ENCODE results near the gene SNTG2.
A peak's percentile ranks its signal among the peaks of the same experiment; 100 is the strongest.

Gene SNTG2

GRCh38 chr2:949384-950079 lies 1.1 kb upstream of the SNTG2 start:
- no peak overlapping the region for H3K27ac Mint-ChIP-seq
- peak overlapping the region; percentile 52 to 61 for H3K4me3 Mint-ChIP-seq
- H3K9me3 Mint-ChIP-seq = peaks cover 0 to 2% of the 10 kb centered on the region in 2 donors
- no peaks in the 10 kb centered on the region for H3K36me3 Mint-ChIP-seq (ENCODE audit: insufficient read depth)
- DNase-seq (no peak), ATAC-seq (replicated peaks) (no peak)
- peaks cover 6 to 11% of the 10 kb centered on the region in 2 donors for H3K4me1 Mint-ChIP-seq (ENCODE audit: low read depth in 2 of 2)
- H3K27me3 Mint-ChIP-seq = peaks cover 14 to 58% of the 10 kb centered on the region in 2 donors

- DNase-seq (no peak), ATAC-seq (replicated peaks) (no peak)
- Mint-ChIP-seq H3K4me3 (peak overlapping the region; percentile 63 to 71), H3K36me3 (ENCODE audit: insufficient read depth) (no peaks in the 10 kb centered on the region), H3K27me3 (peaks cover 14 to 54% of the 10 kb centered on the region in 2 donors), H3K27ac (no peak overlapping the region), H3K4me1 (ENCODE audit: low read depth in 2 of 2) (peaks cover 2 to 4% of the 10 kb centered on the region in 2 donors), H3K9me3 (no peaks in the 10 kb centered on the region)
Measured at GRCh38 chr2:951224-952006, 766 bp downstream of the SNTG2 start.

DNA sequence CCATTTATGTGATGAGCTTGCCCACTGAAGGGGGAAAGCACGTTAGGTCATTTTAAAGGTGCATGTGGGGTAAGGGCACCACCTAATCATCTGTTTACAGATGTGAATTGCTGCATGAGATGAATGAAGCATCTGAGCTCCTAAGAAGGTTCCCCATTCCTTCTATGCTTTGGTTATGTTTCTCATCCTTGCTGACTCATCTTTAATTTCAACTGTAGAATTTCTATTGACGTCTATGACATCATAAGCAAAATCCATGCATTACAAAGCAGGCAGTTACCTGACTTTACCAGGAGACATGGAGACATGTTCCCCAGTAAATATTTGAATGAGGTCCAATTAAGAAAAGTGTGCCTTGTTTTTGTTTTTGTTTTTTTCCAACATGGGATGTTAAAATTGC lies 2.8 kb downstream of the SNTG2 start:
- DNase-seq (no peak), ATAC-seq (replicated peaks) (no peak)
- Mint-ChIP-seq H3K27me3 (peaks cover 21 to 64% of the 10 kb centered on the region in 2 donors), H3K27ac (no peak overlapping the region), H3K9me3 (no peaks in the 10 kb centered on the region), H3K36me3 (ENCODE audit: insufficient read depth) (no peaks in the 10 kb centered on the region), H3K4me3 (no peak overlapping the region), H3K4me1 (ENCODE audit: low read depth in 2 of 2) (no peaks in the 10 kb centered on the region)

DNA sequence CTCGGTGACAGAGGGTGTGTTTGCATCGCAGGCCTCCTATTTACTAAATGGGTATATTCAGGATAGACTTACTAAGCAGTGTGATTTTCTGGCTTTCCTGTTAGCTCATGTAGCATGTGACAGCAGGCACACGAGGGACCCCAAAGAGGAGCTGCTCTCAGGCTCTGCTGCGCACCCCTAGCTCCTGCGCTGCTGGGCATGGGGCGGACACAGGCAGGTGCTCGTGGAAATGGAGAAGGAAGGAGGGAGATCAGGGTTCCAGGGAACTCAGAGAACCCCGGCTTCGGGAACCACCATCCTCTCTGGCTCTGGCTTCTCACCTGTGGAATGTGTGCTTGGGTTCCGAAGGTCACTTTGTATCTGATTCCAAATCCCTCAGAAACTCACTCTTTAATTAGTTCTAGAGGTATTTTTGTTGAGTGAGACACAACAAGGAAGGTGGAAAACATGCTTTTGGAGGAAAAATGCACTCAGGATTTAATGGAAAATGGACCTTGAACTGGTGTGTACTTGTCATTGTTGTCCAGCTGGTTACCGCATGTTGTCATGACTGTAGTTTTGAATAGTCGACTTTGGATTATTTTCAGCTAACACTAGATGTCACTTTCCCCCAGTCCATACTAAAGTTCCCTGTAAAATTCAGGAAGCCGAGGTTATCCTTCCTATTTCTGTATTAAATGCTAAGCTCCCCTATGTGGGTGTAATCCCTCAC lies 3.5 kb downstream of the SNTG2 start:
- no peak for ATAC-seq (replicated peaks)
- no peak overlapping the region for H3K4me3 Mint-ChIP-seq
- no peaks in the 10 kb centered on the region for H3K36me3 Mint-ChIP-seq (ENCODE audit: insufficient read depth)
- no peaks in the 10 kb centered on the region for H3K4me1 Mint-ChIP-seq (ENCODE audit: low read depth in 2 of 2)
- no peak overlapping the region for H3K27ac Mint-ChIP-seq
- H3K9me3 Mint-ChIP-seq = no peaks in the 10 kb centered on the region
- peaks cover 22 to 64% of the 10 kb centered on the region in 2 donors for H3K27me3 Mint-ChIP-seq
- no peak for DNase-seq

DNA sequence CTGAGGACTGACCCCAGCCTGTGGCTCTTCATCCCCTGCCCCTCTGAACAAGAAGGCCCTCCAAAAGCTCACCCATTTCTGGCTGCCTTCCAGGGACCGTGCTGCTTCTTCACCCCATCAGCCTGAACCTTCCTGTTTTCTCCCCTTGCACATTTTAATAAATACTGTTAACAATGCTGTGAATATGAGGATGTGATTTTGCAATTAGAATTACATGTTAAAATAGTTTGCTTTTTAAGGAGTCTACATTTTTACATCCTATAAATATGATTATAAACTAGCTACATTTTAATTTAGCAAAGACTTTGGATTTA lies 4.0 kb downstream of the SNTG2 start:
- H3K27ac Mint-ChIP-seq = no peak overlapping the region
- H3K27me3 Mint-ChIP-seq = peaks cover 21 to 64% of the 10 kb centered on the region in 2 donors
- H3K36me3 Mint-ChIP-seq (ENCODE audit: insufficient read depth) = no peaks in the 10 kb centered on the region
- H3K4me1 Mint-ChIP-seq (ENCODE audit: low read depth in 2 of 2) = no peaks in the 10 kb centered on the region
- H3K9me3 Mint-ChIP-seq = no peaks in the 10 kb centered on the region
- ATAC-seq (replicated peaks) = no peak
- DNase-seq = no peak
- no peak overlapping the region for H3K4me3 Mint-ChIP-seq

- Mint-ChIP-seq H3K27ac (no peak overlapping the region), H3K4me3 (no peak overlapping the region), H3K36me3 (ENCODE audit: insufficient read depth) (no peaks in the 10 kb centered on the region), H3K9me3 (no peaks in the 10 kb centered on the region), H3K4me1 (ENCODE audit: low read depth in 2 of 2) (no peaks in the 10 kb centered on the region), H3K27me3 (peaks cover 19 to 72% of the 10 kb centered on the region in 2 donors)
- ATAC-seq (replicated peaks) = no peak
- DNase-seq = no peak
Measured at GRCh38 chr2:955829-956731, 5.4 kb downstream of the SNTG2 start.

DNA sequence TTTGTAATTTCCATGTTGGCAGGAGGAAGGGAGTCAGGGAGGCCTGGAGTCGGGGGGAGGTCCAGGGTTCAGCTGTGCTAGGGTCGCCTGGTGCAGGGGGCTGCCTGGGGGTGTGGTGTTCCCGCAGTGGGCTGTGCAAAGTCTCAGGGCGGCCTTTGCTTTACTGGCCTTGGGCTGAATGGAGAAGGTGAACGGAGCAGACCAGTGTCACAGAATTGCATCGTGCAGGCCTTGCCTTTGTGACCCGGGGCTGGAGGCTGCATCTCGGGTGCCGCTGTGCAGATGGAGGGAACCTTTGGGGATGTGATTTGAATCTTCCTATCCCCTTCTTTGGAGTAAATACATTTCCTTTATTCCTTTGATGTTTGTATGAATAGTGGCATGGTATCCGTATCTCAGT lies 8.8 kb downstream of the SNTG2 start:
- peaks cover 18 to 39% of the 10 kb centered on the region in 2 donors for H3K27me3 Mint-ChIP-seq
- no peaks in the 10 kb centered on the region for H3K9me3 Mint-ChIP-seq
- no peak overlapping the region for H3K27ac Mint-ChIP-seq
- H3K4me1 Mint-ChIP-seq (ENCODE audit: low read depth in 2 of 2) = no peaks in the 10 kb centered on the region
- no peak overlapping the region for H3K4me3 Mint-ChIP-seq
- no peaks in the 10 kb centered on the region for H3K36me3 Mint-ChIP-seq (ENCODE audit: insufficient read depth)
- no peak for ATAC-seq (replicated peaks)
- no peak for DNase-seq

DNA sequence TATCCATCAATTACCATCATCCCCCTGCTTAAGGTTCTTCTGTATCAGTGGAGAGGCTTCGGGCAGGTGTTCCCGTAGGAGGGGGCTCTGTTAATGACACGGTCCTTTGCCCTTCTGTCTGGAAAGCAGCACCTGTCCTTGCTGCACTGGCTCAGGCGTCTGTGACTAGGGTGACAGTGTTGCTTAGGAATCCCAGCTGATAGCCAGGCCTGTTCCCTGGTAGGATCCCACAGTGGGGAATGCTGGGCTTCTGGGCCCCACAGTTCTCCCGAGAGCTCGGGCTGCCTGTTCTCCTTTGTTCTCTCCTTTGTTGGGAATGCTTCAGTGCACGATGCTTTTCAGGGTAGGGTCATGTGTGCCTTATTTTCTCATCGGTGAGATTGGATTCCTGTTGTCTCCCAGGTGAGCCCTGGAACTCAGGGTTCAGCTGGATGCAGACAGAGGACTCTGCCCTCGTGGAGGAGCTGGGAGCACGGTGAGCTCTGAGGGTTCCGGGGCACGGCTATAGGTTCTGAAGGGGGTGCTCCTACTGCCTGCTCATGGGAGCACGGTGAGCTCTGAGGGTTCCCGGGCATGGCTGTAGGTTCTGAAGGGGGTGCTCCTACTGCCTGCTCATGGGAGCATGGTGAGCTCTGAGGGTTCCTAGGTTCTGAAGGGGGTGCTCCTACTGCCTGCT lies 9.6 kb downstream of the SNTG2 start:
- DNase-seq = no peak
- no peaks in the 10 kb centered on the region for H3K9me3 Mint-ChIP-seq
- no peak overlapping the region for H3K27ac Mint-ChIP-seq
- no peaks in the 10 kb centered on the region for H3K36me3 Mint-ChIP-seq (ENCODE audit: insufficient read depth)
- H3K4me3 Mint-ChIP-seq = no peak overlapping the region
- H3K4me1 Mint-ChIP-seq (ENCODE audit: low read depth in 2 of 2) = no peaks in the 10 kb centered on the region
- peaks cover 18 to 35% of the 10 kb centered on the region in 2 donors for H3K27me3 Mint-ChIP-seq
- ATAC-seq (replicated peaks) = no peak

GRCh38 chr2:961786-962185 lies 11.1 kb downstream of the SNTG2 start:
- Mint-ChIP-seq H3K27ac (no peak overlapping the region), H3K9me3 (peaks cover 0 to 2% of the 10 kb centered on the region in 2 donors), H3K36me3 (ENCODE audit: insufficient read depth) (no peaks in the 10 kb centered on the region), H3K4me1 (ENCODE audit: low read depth in 2 of 2) (no peaks in the 10 kb centered on the region), H3K4me3 (no peak overlapping the region), H3K27me3 (peaks cover 18 to 46% of the 10 kb centered on the region in 2 donors)
- ATAC-seq (replicated peaks) (no peak), DNase-seq (no peak)

DNA sequence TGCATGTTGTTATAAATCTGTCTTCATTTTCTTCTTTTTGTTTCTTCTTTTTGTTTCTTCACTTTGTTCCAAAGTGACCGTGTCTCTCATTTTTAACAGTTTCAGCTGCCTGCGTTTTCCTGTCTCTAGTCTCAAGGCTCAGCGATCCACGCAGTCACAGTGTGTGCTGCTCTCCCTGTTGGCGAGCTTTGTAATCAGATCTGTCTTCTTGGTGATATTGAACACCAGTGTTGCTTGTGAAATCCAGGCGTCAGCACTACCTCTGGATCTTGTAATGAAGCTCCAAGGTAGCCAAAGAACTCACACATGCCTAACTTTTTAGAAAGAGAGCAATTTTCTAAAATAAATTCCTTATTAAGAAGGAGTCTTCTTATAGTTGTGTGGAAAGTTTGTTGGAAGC lies 13.2 kb downstream of the SNTG2 start:
- H3K4me1 Mint-ChIP-seq (ENCODE audit: low read depth in 2 of 2) = no peaks in the 10 kb centered on the region
- H3K27me3 Mint-ChIP-seq = peaks cover 17 to 32% of the 10 kb centered on the region in 2 donors
- H3K36me3 Mint-ChIP-seq (ENCODE audit: insufficient read depth) = no peaks in the 10 kb centered on the region
- no peak for DNase-seq
- no peak for ATAC-seq (replicated peaks)
- H3K27ac Mint-ChIP-seq = no peak overlapping the region
- H3K9me3 Mint-ChIP-seq = peaks cover 0 to 2% of the 10 kb centered on the region in 2 donors
- no peak overlapping the region for H3K4me3 Mint-ChIP-seq

GRCh38 chr2:964562-964961 lies 13.9 kb downstream of the SNTG2 start:
- H3K27ac Mint-ChIP-seq = no peak overlapping the region
- H3K4me1 Mint-ChIP-seq (ENCODE audit: low read depth in 2 of 2) = no peaks in the 10 kb centered on the region
- no peak overlapping the region for H3K4me3 Mint-ChIP-seq
- H3K9me3 Mint-ChIP-seq = peaks cover 0 to 2% of the 10 kb centered on the region in 2 donors
- H3K27me3 Mint-ChIP-seq = peaks cover 11 to 25% of the 10 kb centered on the region in 2 donors
- ATAC-seq (replicated peaks) (no peak), DNase-seq (no peak)
- H3K36me3 Mint-ChIP-seq (ENCODE audit: insufficient read depth) = no peaks in the 10 kb centered on the region

- ATAC-seq (replicated peaks) (no peak), DNase-seq (no peak)
- no peak overlapping the region for H3K4me3 Mint-ChIP-seq
- H3K27me3 Mint-ChIP-seq = peaks cover 11 to 14% of the 10 kb centered on the region in 2 donors
- H3K9me3 Mint-ChIP-seq = peaks cover 0 to 2% of the 10 kb centered on the region in 2 donors
- H3K36me3 Mint-ChIP-seq (ENCODE audit: insufficient read depth) = no peaks in the 10 kb centered on the region
- no peak overlapping the region for H3K27ac Mint-ChIP-seq
- H3K4me1 Mint-ChIP-seq (ENCODE audit: low read depth in 2 of 2) = no peaks in the 10 kb centered on the region
Measured at GRCh38 chr2:965640-966147, 15.0 kb downstream of the SNTG2 start.
